Measurements from ENCODE around the gene HSF5. TPM values are rescaled to one million over a fixed set of nuclear protein-coding genes. Genes with fewer than 3 reads are reported as not detected.

Gene HSF5
- total RNA-seq, 1 donor from 2014 or later: 0.10 TPM

DNA sequence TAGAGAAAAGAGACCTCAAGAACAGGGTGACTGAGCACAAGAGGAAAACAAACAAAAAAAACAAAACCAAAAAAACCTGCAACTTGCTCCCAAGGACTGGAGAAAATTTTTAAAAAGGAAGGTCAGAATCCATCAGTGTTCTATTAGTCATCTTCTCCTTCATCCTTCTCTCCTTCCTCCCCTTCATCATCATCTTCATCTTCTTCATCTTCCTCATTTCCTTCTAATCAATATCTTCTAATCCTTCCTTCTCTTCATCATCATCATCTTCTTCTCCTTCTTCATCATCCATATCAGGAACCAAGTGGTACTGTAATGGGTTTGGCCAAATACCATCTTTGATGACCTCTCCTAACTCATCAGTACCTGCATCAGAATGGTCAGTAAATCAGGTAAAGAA lies 12.2 kb downstream of the HSF5 start:
- Mint-ChIP-seq H3K27ac (no peak overlapping the region), H3K9me3 (no peaks in the 10 kb centered on the region), H3K4me1 (ENCODE audit: unreplicated experiment) (no peaks in the 10 kb centered on the region), H3K36me3 (no peaks in the 10 kb centered on the region), H3K27me3 (no peaks in the 10 kb centered on the region), H3K4me3 (no peak overlapping the region)
- no peak for DNase-seq (ENCODE audit: extremely low spot score, unreplicated experiment)
- no peak for TF ChIP-seq CTCF (conservative IDR thresholded peaks at IDR 0.05)

DNA sequence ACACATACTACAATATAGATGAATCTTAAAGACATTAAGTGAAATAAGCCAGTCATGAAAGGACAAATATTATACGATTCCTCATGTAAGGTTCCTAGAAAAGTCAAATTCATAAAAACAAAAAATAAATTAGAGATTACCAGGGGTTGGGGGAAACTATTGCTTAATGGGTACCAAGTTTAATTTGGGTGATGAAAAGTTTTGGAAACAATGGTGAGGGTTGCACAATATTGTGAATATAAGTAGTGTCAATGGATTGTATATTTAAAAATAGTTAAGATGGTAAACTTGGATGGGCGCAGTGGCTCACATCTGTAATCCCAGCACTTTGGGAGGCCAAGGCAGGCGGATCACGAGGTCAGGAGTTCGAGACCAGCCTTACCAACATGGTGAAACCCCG lies 17.9 kb downstream of the HSF5 start:
- H3K27ac Mint-ChIP-seq: no peak overlapping the region
- DNase-seq (ENCODE audit: extremely low spot score, unreplicated experiment): no peak
- H3K27me3 Mint-ChIP-seq: peaks cover 20% of the 10 kb centered on the region
- TF ChIP-seq CTCF (conservative IDR thresholded peaks at IDR 0.05): no peak
- no peaks in the 10 kb centered on the region for H3K36me3 Mint-ChIP-seq
- no peak overlapping the region for H3K4me3 Mint-ChIP-seq
- no peaks in the 10 kb centered on the region for H3K9me3 Mint-ChIP-seq
- no peaks in the 10 kb centered on the region for H3K4me1 Mint-ChIP-seq (ENCODE audit: unreplicated experiment)

GRCh38 chr17:58468944-58469343 lies 19.3 kb downstream of the HSF5 start:
- Mint-ChIP-seq H3K27ac (no peak overlapping the region), H3K9me3 (no peaks in the 10 kb centered on the region), H3K36me3 (no peaks in the 10 kb centered on the region), H3K27me3 (peaks cover 22% of the 10 kb centered on the region), H3K4me1 (ENCODE audit: unreplicated experiment) (no peaks in the 10 kb centered on the region), H3K4me3 (no peak overlapping the region)
- no peak for TF ChIP-seq CTCF (conservative IDR thresholded peaks at IDR 0.05)
- DNase-seq (ENCODE audit: extremely low spot score, unreplicated experiment): no peak

GRCh38 chr17:58455491-58455890 lies 32.7 kb downstream of the HSF5 start:
- Mint-ChIP-seq H3K4me3 (no peak overlapping the region), H3K9me3 (no peaks in the 10 kb centered on the region), H3K36me3 (no peaks in the 10 kb centered on the region), H3K27me3 (no peaks in the 10 kb centered on the region), H3K27ac (no peak overlapping the region), H3K4me1 (ENCODE audit: unreplicated experiment) (no peaks in the 10 kb centered on the region)
- TF ChIP-seq CTCF (conservative IDR thresholded peaks at IDR 0.05): no peak
- no peak for DNase-seq (ENCODE audit: extremely low spot score, unreplicated experiment)

GRCh38 chr17:58452738-58453137 lies 35.5 kb downstream of the HSF5 start:
- H3K27ac Mint-ChIP-seq: no peak overlapping the region
- no peaks in the 10 kb centered on the region for H3K27me3 Mint-ChIP-seq
- no peak overlapping the region for H3K4me3 Mint-ChIP-seq
- TF ChIP-seq CTCF (conservative IDR thresholded peaks at IDR 0.05): no peak
- DNase-seq (ENCODE audit: extremely low spot score, unreplicated experiment): no peak
- H3K36me3 Mint-ChIP-seq: no peaks in the 10 kb centered on the region
- H3K4me1 Mint-ChIP-seq (ENCODE audit: unreplicated experiment): no peaks in the 10 kb centered on the region
- H3K9me3 Mint-ChIP-seq: no peaks in the 10 kb centered on the region

Data from type B pancreatic cell (in vitro differentiated cells).